HCT116 (cell line): ENCODE measurements around the gene ZEB1. TPM values are rescaled to one million over a fixed set of nuclear protein-coding genes. Genes with fewer than 3 reads are reported as not detected.

ENCODE experiments used
- ATAC-seq: fragments of 200-7000 bp; cut with Tn5 transposase; 2 replicates; pipeline ENCODE4 v1.9.1; 2020; ENCODE audit warnings: mild to moderate bottlenecking, moderate library complexity
- BruUV-seq: library from RNA; stranded (reverse); fragments of 400-500 nt; replicated peaks from 2 replicates; lab custom pipeline; 2021; lab: Mats Ljungman, UMichigan
- CTCF ChIA-PET: fragments of 300-600 bp; sonication (Branson Sonifier 250); formaldehyde crosslinking; loops from one replicate; lab custom pipeline; 2021; ENCODE audit warnings: antibody characterized with exemption; lab: Charles Lee
- POLR2A ChIA-PET: fragments of 300-600, 350-600 bp; sonication (Branson Sonifier 250); formaldehyde crosslinking; loops from one replicate; lab custom pipeline; 2021; ENCODE audit warnings: antibody characterized with exemption; lab: Charles Lee
- RAD21 ChIA-PET, 2 experiments: fragments of 300-600 bp; sonication (Branson Sonifier 250); formaldehyde crosslinking; loops; one replicate each; lab custom pipeline; 2023; ENCODE audit warnings: low total read pairs in 2 of 2; ENCODE audit not compliant: uncharacterized antibody in 2 of 2, unreplicated experiment in 2 of 2, low non-redundant PET in 1 of 2; lab: Charles Lee
- DNase-seq: peaks from one replicate; pipeline ENCODE4 v3.0.0-alpha.2; 2010; ENCODE audit warnings: low read depth, low spot score
- H2AFZ ChIP-seq: fragments of 200-600 bp; shearing (Covaris generic), sonication (generic); 2 replicates; pipeline ENCODE4 v1.6.1; 2017; ENCODE audit warnings: low read depth, mixed run types, mixed read lengths, antibody characterized with exemption, low read length; ENCODE audit not compliant: poor library complexity, severe bottlenecking
- H3K27ac ChIP-seq: 2 replicates; pipeline ENCODE4 v1.5.1; 2012; ENCODE audit warnings: low read depth, low read length
- H3K27me3 ChIP-seq: fragments of 200-600 bp; sonication (generic); 2 replicates; pipeline ENCODE4 v1.6.1; 2016; ENCODE audit warnings: mixed run types, low read length, mixed read lengths; ENCODE audit not compliant: insufficient read depth
- H3K36me3 ChIP-seq, 2 experiments: fragments of 200-500 bp in 1 of 2; fragments of 200-600 bp in 1 of 2; sonication (Bioruptor generic) in 1 of 2; sonication (generic) in 1 of 2; 2 replicates each; pipeline versions ENCODE4 v1.5.1 to v1.6.1; 2014 to 2016; ENCODE audit warnings: low read length in 2 of 2, inconsistent platforms in 1 of 2, mixed read lengths in 1 of 2, mixed run types in 1 of 2; ENCODE audit not compliant: insufficient read depth in 2 of 2, control insufficient read depth in 1 of 2
- H3K4me1 ChIP-seq, 2 experiments: fragments of 200-600 bp in 1 of 2; sonication (generic) in 1 of 2; 2 replicates each; pipeline versions ENCODE4 v1.5.1 to v1.6.1; 2012 to 2017; ENCODE audit warnings: low read length in 2 of 2, inconsistent platforms in 1 of 2, mild to moderate bottlenecking in 1 of 2, mixed read lengths in 1 of 2, mixed run types in 1 of 2, moderate library complexity in 1 of 2; ENCODE audit not compliant: insufficient read depth in 2 of 2, control insufficient read depth in 1 of 2
- H3K4me2 ChIP-seq: fragments of 200-600 bp; sonication (generic); 2 replicates; pipeline ENCODE4 v1.6.1; 2017; ENCODE audit warnings: mixed run types, low read length, mixed read lengths
- H3K4me3 ChIP-seq, 2 experiments: fragments of 200-600 bp in 1 of 2; sonication (generic) in 1 of 2; replicated peaks in 1 of 2; 2 replicates each; pipeline ENCODE4 v1.5.1; 2011 to 2016; ENCODE audit warnings: low read length in 2 of 2, control low read depth in 1 of 2, low read depth in 1 of 2, mild to moderate bottlenecking in 1 of 2, mixed read lengths in 1 of 2, mixed run types in 1 of 2
- H3K79me2 ChIP-seq: fragments of 200-600 bp; sonication (generic); 2 replicates; pipeline ENCODE4 v1.6.1; 2017; ENCODE audit warnings: mild to moderate bottlenecking, mixed run types, low read length, moderate library complexity, mixed read lengths; ENCODE audit not compliant: insufficient read depth
- H3K9ac ChIP-seq: fragments of 200-600 bp; sonication (generic); 2 replicates; pipeline ENCODE4 v1.6.1; 2016; ENCODE audit warnings: low read length, mixed read lengths
- H3K9me2 ChIP-seq: fragments of 200-600 bp; sonication (generic), shearing (Covaris generic); 2 replicates; pipeline ENCODE4 v1.6.1; 2017; ENCODE audit warnings: mixed run types, mild to moderate bottlenecking, moderate library complexity; ENCODE audit not compliant: insufficient read depth
- H3K9me3 ChIP-seq, 2 experiments: fragments of 200-500 bp in 1 of 2; fragments of 200-600 bp in 1 of 2; sonication (Bioruptor generic) in 1 of 2; sonication (generic) in 1 of 2; 2 replicates each; pipeline ENCODE4 v1.6.1; 2014 to 2017; ENCODE audit warnings: low read length in 2 of 2, mixed read lengths in 2 of 2, inconsistent platforms in 1 of 2, low read depth in 1 of 2, mild to moderate bottlenecking in 1 of 2, mixed run types in 1 of 2, moderate library complexity in 1 of 2; ENCODE audit not compliant: control insufficient read depth in 1 of 2, insufficient read depth in 1 of 2
- H4K20me1 ChIP-seq: fragments of 200-600 bp; sonication (generic), shearing (Covaris generic); 2 replicates; pipeline ENCODE4 v1.6.1; 2017; ENCODE audit warnings: mixed run types, mild to moderate bottlenecking, moderate library complexity; ENCODE audit not compliant: insufficient read depth
- CBX3 ChIP-seq: IDR thresholded peaks from 2 replicates; pipeline ENCODE4 v1.6.1; 2012; ENCODE audit warnings: low read depth
- CEBPB ChIP-seq: IDR thresholded peaks from 2 replicates; pipeline ENCODE4 v1.6.1; 2012; ENCODE audit warnings: low read depth
- EGR1 ChIP-seq: IDR thresholded peaks from 2 replicates; pipeline ENCODE4 v1.6.1; 2012; ENCODE audit warnings: low read depth
- JUND ChIP-seq: IDR thresholded peaks from 2 replicates; pipeline ENCODE4 v1.6.1; 2012
- MAX ChIP-seq: IDR thresholded peaks from 2 replicates; pipeline ENCODE4 v1.6.1; 2012
- SP1 ChIP-seq: IDR thresholded peaks from 2 replicates; pipeline ENCODE4 v1.6.1; 2012; ENCODE audit warnings: low read depth
- YY1 ChIP-seq: IDR thresholded peaks from 2 replicates; pipeline ENCODE4 v1.6.1; 2011; ENCODE audit warnings: low read length, low read depth, moderate library complexity, mild to moderate bottlenecking; ENCODE audit not compliant: insufficient replicate concordance; ENCODE audit errors: extremely low read depth
- ZBTB33 ChIP-seq: IDR thresholded peaks from 2 replicates; pipeline ENCODE4 v1.6.1; 2011; ENCODE audit warnings: mild to moderate bottlenecking, low read length, moderate library complexity; ENCODE audit not compliant: insufficient replicate concordance; ENCODE audit errors: extremely low read depth
- ZNF274 ChIP-seq: fragments of 200-500 bp; sonication (Bioruptor generic); IDR thresholded peaks from 2 replicates; pipeline ENCODE4 v1.6.1; 2014; ENCODE audit warnings: mild to moderate bottlenecking, low read depth, low read length, inconsistent platforms
- intact Hi-C: fragments of 100-400 bp; cut with micrococcal nuclease; formaldehyde crosslinking; loops from 2 replicates; pipeline ENCODE4 v1.10.0; 2022
- total RNA-seq: library from RNA; stranded (reverse); gene quantifications from one replicate; pipeline ENCODE4 v1.2.1, GENCODE V29; 2021; ENCODE audit not compliant: unreplicated experiment

The ZEB1 gene
- total RNA-seq, 1 experiment from 2014 or later = 3.4 TPM

GRCh38 chr10:31413325-31413724 is 94.3 kb downstream of the ZEB1 start:
- POLR2A ChIA-PET = no interaction called here
- CTCF ChIA-PET = no interaction called here

More at GRCh38 chr10:31413325-31413724, 94.3 kb downstream of the ZEB1 start:
- H2AFZ ChIP-seq = no peak overlapping the region
- H3K9ac ChIP-seq = no peak overlapping the region
- DNase-seq (no peak), ATAC-seq (no peak)
- H3K27me3 ChIP-seq = no peaks in the 10 kb centered on the region
- H3K4me2 ChIP-seq = no peak overlapping the region
- intact Hi-C loops = no loop called here
- H3K36me3 ChIP-seq = no peaks in the 10 kb centered on the region
- no peaks in the 10 kb centered on the region for H3K9me2 ChIP-seq
- no peak overlapping the region for H3K4me3 ChIP-seq
- no peak overlapping the region for H3K27ac ChIP-seq
- H3K4me1 ChIP-seq = no peaks in the 10 kb centered on the region
- H3K79me2 ChIP-seq = no peaks in the 10 kb centered on the region
- no TSS peak for BruUV-seq
- no peaks in the 10 kb centered on the region for H3K9me3 ChIP-seq
- TF ChIP-seq JUND = no peak
- TF ChIP-seq ZBTB33 = no peak
- no peak for TF ChIP-seq CBX3
- TF ChIP-seq ZNF274 = no peak
- no peak for TF ChIP-seq CEBPB
- TF ChIP-seq MAX = no peak
- TF ChIP-seq SP1 = no peak
- TF ChIP-seq YY1 = no peak
- no peak for TF ChIP-seq EGR1
- RAD21 ChIA-PET = no interaction called here
- no peaks in the 10 kb centered on the region for H4K20me1 ChIP-seq
